GM12878 (cell line): ENCODE results near the gene CWC27. TPM values are rescaled to one million over a fixed set of nuclear protein-coding genes. Genes with fewer than 3 reads are reported as not detected.

Experiments used
- CEBPB ChIP-seq, 2 experiments: fragments of 150-350 bp in 1 of 2; IDR thresholded peaks; 2 replicates each; pipeline ENCODE4 v1.6.1; 2012 to 2014; ENCODE audit warnings: low read depth in 2 of 2, low read length in 2 of 2, borderline replicate concordance in 1 of 2, inconsistent platforms in 1 of 2
- CEBPZ ChIP-seq: fragments of 150-350 bp; IDR thresholded peaks from 2 replicates; pipeline ENCODE4 v1.6.1; 2016; ENCODE audit warnings: low read depth, low read length
- EP300 ChIP-seq, 2 experiments: fragments of 150-350 bp in 1 of 2; IDR thresholded peaks; 2 replicates each; pipeline ENCODE4 v1.6.1; 2011 to 2012; ENCODE audit warnings: low read depth in 2 of 2, low read length in 2 of 2, borderline replicate concordance in 1 of 2, improper control_type of control experiment in 1 of 2, inconsistent platforms in 1 of 2; ENCODE audit not compliant: control insufficient read depth in 1 of 2
- KAT2A ChIP-seq: conservative IDR thresholded peaks from 2 replicates; pipeline ENCODE4 v1.6.1; 2011; ENCODE audit warnings: low read depth, low read length; ENCODE audit not compliant: control insufficient read depth
- MTA3 ChIP-seq: IDR thresholded peaks from 2 replicates; pipeline ENCODE4 v1.6.1; 2012; ENCODE audit warnings: low read length, inconsistent platforms, borderline replicate concordance
- NFIC ChIP-seq: IDR thresholded peaks from 2 replicates; pipeline ENCODE4 v1.6.1; 2012; ENCODE audit warnings: low read depth, mild to moderate bottlenecking, inconsistent platforms, low read length, moderate library complexity
- POLR2AphosphoS5 ChIP-seq: IDR thresholded peaks from 2 replicates; pipeline ENCODE4 v1.6.1; 2011; ENCODE audit warnings: mild to moderate bottlenecking, low read length, inconsistent platforms
- RB1 ChIP-seq: fragments of 450-650 bp; formaldehyde crosslinking; IDR thresholded peaks from 2 replicates; pipeline ENCODE4 v1.6.1; 2017; ENCODE audit warnings: mild to moderate bottlenecking, borderline replicate concordance
- SUPT20H ChIP-seq: IDR thresholded peaks from 2 replicates; pipeline ENCODE4 v1.6.1; 2011; ENCODE audit warnings: low read depth, mild to moderate bottlenecking, low read length, moderate library complexity, borderline replicate concordance; ENCODE audit not compliant: control insufficient read depth
- TARDBP ChIP-seq: IDR thresholded peaks from 2 replicates; pipeline ENCODE4 v1.6.1; 2016; ENCODE audit warnings: borderline replicate concordance
- TCF7 ChIP-seq: IDR thresholded peaks from 2 replicates; pipeline ENCODE4 v1.6.1; 2014; ENCODE audit warnings: antibody characterized with exemption, borderline replicate concordance
- USF1 ChIP-seq: IDR thresholded peaks from 2 replicates; pipeline ENCODE4 v1.6.1; 2011; ENCODE audit warnings: borderline replicate concordance, low read depth, mild to moderate bottlenecking, moderate library complexity, mixed read lengths, low read length; ENCODE audit not compliant: insufficient read depth; ENCODE audit errors: extremely low read length
- YY1 ChIP-seq: IDR thresholded peaks from 2 replicates; pipeline ENCODE4 v1.6.1; 2011; ENCODE audit warnings: low read depth, mild to moderate bottlenecking, low read length
- ZBTB11 ChIP-seq: fragments of 450-650 bp; formaldehyde crosslinking; IDR thresholded peaks from 2 replicates; pipeline ENCODE4 v1.5.0; 2022; ENCODE audit warnings: mild to moderate bottlenecking, missing genetic modification characterization
- ZBTB40 ChIP-seq: fragments of 450-650 bp; IDR thresholded peaks from 2 replicates; pipeline ENCODE4 v1.6.1; 2016; ENCODE audit warnings: mild to moderate bottlenecking, moderate library complexity, borderline replicate concordance
- ZNF622 ChIP-seq: fragments of 450-650 bp; IDR thresholded peaks from 2 replicates; pipeline ENCODE4 v1.6.1; 2017; ENCODE audit warnings: mild to moderate bottlenecking, inconsistent platforms
- polyA plus RNA-seq, 11 experiments: library from polyadenylated mRNA; depleted of rRNA in 4 of 11; unstranded in 6 of 11; stranded (reverse) in 5 of 11; fragments of >200 nt; fragmentation: Nextera tagmentation in 4 of 11; fragmentation: Illumina TruSeq in 1 of 11; extraction: Ambion mirVana in 4 of 11; extraction: Trizol in 1 of 11; gene quantifications; 1 replicate in 1 of 11; 2 replicates in 10 of 11; pipeline versions ENCODE4 v1.2.1 to v1.2.3, GENCODE V29; 2011 to 2016; ENCODE audit warnings: inconsistent platforms in 2 of 11, missing spikeins in 2 of 11, low read depth in 1 of 11
- total RNA-seq, 4 experiments: library from RNA; depleted of rRNA in 3 of 4; stranded (reverse); fragments of >200 nt in 3 of 4; fragmentation: Illumina TruSeq in 1 of 4; extraction: Trizol in 1 of 4; gene quantifications; 2 replicates each; pipeline versions ENCODE4 v1.2.1 to v1.2.3, GENCODE V29; 2013 to 2021

Gene CWC27
- total and polyA plus RNA-seq, 10 of the 15 experiments (the other 5 are each of a cell fraction or from before 2014, with no cell fraction given), result 21.7 to 61.9 (median 47.0) TPM

DNA sequence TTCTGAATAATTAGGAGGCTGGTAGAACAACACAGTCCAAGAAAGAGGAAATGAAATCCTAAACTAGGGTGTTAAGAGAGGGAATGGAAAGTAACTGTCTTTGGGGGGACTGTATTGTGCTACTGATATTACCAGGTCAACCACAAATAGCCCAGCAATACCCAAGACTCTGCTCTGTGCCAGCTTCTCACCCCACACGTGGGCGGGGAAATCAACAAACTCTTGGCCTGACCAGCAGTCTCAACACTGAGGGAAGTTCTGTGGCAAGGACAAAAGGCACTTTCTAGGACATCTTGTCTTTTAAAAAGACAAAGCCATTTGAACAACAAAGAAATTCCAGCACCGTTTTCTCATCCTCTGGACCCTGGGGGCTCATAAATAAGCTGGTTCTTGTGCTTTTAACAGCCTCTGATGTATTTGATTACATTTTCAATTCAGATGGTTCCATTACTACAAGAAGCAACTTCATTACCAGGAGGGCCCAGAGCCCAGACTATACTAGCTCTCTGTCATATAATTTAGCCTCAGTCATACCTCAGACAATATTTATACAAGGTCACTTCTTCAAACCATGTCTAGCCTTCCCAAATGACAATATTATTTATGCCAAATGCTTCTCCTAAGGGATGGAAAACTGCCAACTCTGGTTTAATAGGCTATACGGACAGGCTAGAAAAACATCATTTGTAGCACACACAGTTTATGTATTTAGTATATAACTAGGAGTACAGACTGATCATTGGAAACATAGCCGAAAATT lies 297.8 kb downstream of the CWC27 start (continued):
- TF ChIP-seq ZBTB11 (CRISPR knock-in tag) (no peak), TARDBP (no peak), USF1 (no peak), SUPT20H (no peak), CEBPB (IDR thresholded peaks at IDR 0.05; ENCODE audit: borderline replicate concordance in 1 of 2, low read depth in 2 of 2, low read length in 2 of 2) (0 out of 4 replicates have a peak, but pooled peaks of 1 of the 2 experiments have one; percentile 70), ZBTB40 (no peak), ZNF622 (no peak), TCF7 (peak; percentile 38; the same call in 1 of the 2 replicates), NFIC (peak; percentile 94), KAT2A (no peak), RB1 (no peak), CEBPZ (no peak), YY1 (0 out of 2 replicates have a peak, but pooled peaks have one; percentile 23), POLR2AphosphoS5 (no peak), MTA3 (peak; percentile 99), EP300 (IDR thresholded peaks at IDR 0.05; ENCODE audit: borderline replicate concordance in 1 of 2, control insufficient read depth in 1 of 2, low read depth in 2 of 2, low read length in 2 of 2) (peak; percentile 78 to 92)
